H1 (cell line): Measurements from ENCODE around the gene UNC5B. TPM values are rescaled to one million over a fixed set of nuclear protein-coding genes. Genes with fewer than 3 reads are reported as not detected.

ENCODE experiments used
- CTCF ChIA-PET: fragments of 300-600 bp; sonication (Branson Sonifier 250); formaldehyde crosslinking; loops from one replicate; lab custom pipeline; 2021; ENCODE audit not compliant: partially characterized antibody; lab: Charles Lee
- POLR2A ChIA-PET: fragments of 300-600 bp; sonication (Branson Sonifier 250); formaldehyde crosslinking; loops from one replicate; lab custom pipeline; 2021; ENCODE audit warnings: inconsistent platforms; ENCODE audit not compliant: partially characterized antibody; lab: Charles Lee
- DNase-seq, 2 experiments: peaks; one replicate each; pipeline versions ENCODE4 v3.0.0 to v3.0.0-alpha.2; 2010 to 2022; ENCODE audit warnings: low spot score in 2 of 2, low read depth in 1 of 2, mixed read lengths in 1 of 2
- FAIRE-seq: peaks from 2 replicates; lab custom pipeline; 2011; peaks lifted over from hg19 to GRCh38; lab: Jason Lieb, UNC
- H2AFZ ChIP-seq: 2 replicates; pipeline ENCODE4 v1.8.1; 2012; ENCODE audit warnings: low read length, inconsistent platforms
- H2AK5ac ChIP-seq: 2 replicates; pipeline ENCODE4 v1.6.1; 2013; ENCODE audit warnings: low read depth, low read length
- H2BK120ac ChIP-seq: replicated peaks from 2 replicates; pipeline ENCODE3; 2013; ENCODE audit warnings: low read depth, low read length, inconsistent platforms
- H2BK12ac ChIP-seq: 2 replicates; pipeline ENCODE4 v1.6.1; 2013; ENCODE audit warnings: low read depth, low read length
- H2BK15ac ChIP-seq: 2 replicates; pipeline ENCODE4 v1.6.1; 2013; ENCODE audit warnings: low read length
- H2BK20ac ChIP-seq: 2 replicates; pipeline ENCODE4 v1.6.1; 2013; ENCODE audit warnings: low read length
- H2BK5ac ChIP-seq: 2 replicates; pipeline ENCODE4 v1.6.1; 2013; ENCODE audit warnings: low read depth, low read length
- H3K14ac ChIP-seq: 2 replicates; pipeline ENCODE4 v1.6.1; 2013; ENCODE audit warnings: inconsistent platforms; ENCODE audit not compliant: insufficient read length
- H3K18ac ChIP-seq: 2 replicates; pipeline ENCODE4 v1.6.1; 2013; ENCODE audit warnings: low read length; ENCODE audit errors: extremely low read depth
- H3K23ac ChIP-seq: 2 replicates; pipeline ENCODE4 v1.6.1; 2013; ENCODE audit warnings: inconsistent platforms; ENCODE audit not compliant: insufficient read length
- H3K23me2 ChIP-seq: 2 replicates; pipeline ENCODE4 v1.6.1; 2013; ENCODE audit warnings: low read depth, low read length
- H3K27ac ChIP-seq: 2 replicates; pipeline ENCODE4 v1.6.1; 2011; ENCODE audit warnings: low read depth, low read length, inconsistent platforms
- H3K27me3 ChIP-seq, 4 experiments: replicated peaks in 1 of 4; 1 replicate in 1 of 4; 2 replicates in 3 of 4; pipeline versions ENCODE4 v1.6.1 to v1.8.1; 2011 to 2013; ENCODE audit warnings: low read length in 3 of 4, mild to moderate bottlenecking in 3 of 4, inconsistent platforms in 2 of 4, mixed read lengths in 2 of 4, moderate library complexity in 1 of 4; ENCODE audit not compliant: control insufficient read depth in 3 of 4, insufficient read depth in 3 of 4; ENCODE audit errors: extremely low read depth in 1 of 4
- H3K36me3 ChIP-seq, 4 experiments: 2 replicates each; pipeline versions ENCODE4 v1.6.1 to v1.8.1; 2011 to 2013; ENCODE audit warnings: mild to moderate bottlenecking in 4 of 4, low read length in 3 of 4, moderate library complexity in 2 of 4, control low read depth in 1 of 4, inconsistent platforms in 1 of 4; ENCODE audit not compliant: insufficient read depth in 4 of 4, control insufficient read depth in 2 of 4
- H3K4ac ChIP-seq: replicated peaks from 2 replicates; pipeline ENCODE3; 2013; ENCODE audit warnings: low read length, low read depth, mixed read lengths, inconsistent platforms; ENCODE audit not compliant: insufficient read length
- H3K4me1 ChIP-seq, 4 experiments: replicated peaks in 1 of 4; 1 replicate in 1 of 4; 2 replicates in 3 of 4; pipeline versions ENCODE4 v1.6.1 to v1.8.1; 2011 to 2013; ENCODE audit warnings: low read length in 3 of 4, inconsistent platforms in 2 of 4, mixed read lengths in 1 of 4; ENCODE audit not compliant: insufficient read depth in 4 of 4, control insufficient read depth in 3 of 4
- H3K4me2 ChIP-seq, 2 experiments: 2 replicates each; pipeline versions ENCODE4 v1.6.1 to v1.8.1; 2011 to 2013; ENCODE audit warnings: low read depth in 2 of 2, low read length in 2 of 2, control low read depth in 1 of 2, inconsistent platforms in 1 of 2, mild to moderate bottlenecking in 1 of 2; ENCODE audit not compliant: insufficient read depth in 1 of 2
- H3K4me3 ChIP-seq, 4 experiments: fragments of 200-600, 300-600 bp in 1 of 4; sonication (generic), shearing (Covaris generic), sonication (Bioruptor Twin) in 1 of 4; 2 replicates each; pipeline versions ENCODE4 v1.5.1 to v1.8.1; 2011 to 2016; ENCODE audit warnings: low read length in 4 of 4, low read depth in 3 of 4, control low read depth in 2 of 4, inconsistent platforms in 2 of 4, mild to moderate bottlenecking in 2 of 4, mixed read lengths in 1 of 4, moderate library complexity in 1 of 4; ENCODE audit not compliant: insufficient read depth in 2 of 4; ENCODE audit errors: extremely low read depth in 1 of 4
- H3K56ac ChIP-seq: replicated peaks from 2 replicates; pipeline ENCODE3; 2013; ENCODE audit warnings: low read depth, mild to moderate bottlenecking, mixed read lengths, low read length, inconsistent platforms; ENCODE audit not compliant: insufficient read length
- H3K79me1 ChIP-seq: 2 replicates; pipeline ENCODE4 v1.6.1; 2013; ENCODE audit warnings: low read depth, low read length, control low read depth
- H3K79me2 ChIP-seq, 2 experiments: 2 replicates each; pipeline versions ENCODE4 v1.6.1 to v1.8.1; 2012 to 2013; ENCODE audit warnings: low read length in 2 of 2, mild to moderate bottlenecking in 2 of 2, inconsistent platforms in 1 of 2; ENCODE audit not compliant: insufficient read depth in 2 of 2, control insufficient read depth in 1 of 2
- H3K9ac ChIP-seq, 4 experiments: replicated peaks in 1 of 4; 1 replicate in 1 of 4; 2 replicates in 3 of 4; pipeline versions ENCODE4 v1.6.1 to v1.8.1; 2011 to 2013; ENCODE audit warnings: low read depth in 3 of 4, low read length in 3 of 4, control low read depth in 2 of 4, mild to moderate bottlenecking in 2 of 4, moderate library complexity in 2 of 4, inconsistent platforms in 1 of 4; ENCODE audit errors: extremely low read depth in 1 of 4
- H3K9me3 ChIP-seq, 2 experiments: 2 replicates each; pipeline versions ENCODE4 v1.6.1 to v1.8.1; 2012 to 2013; ENCODE audit warnings: mild to moderate bottlenecking in 2 of 2, moderate library complexity in 2 of 2, control low read depth in 1 of 2, inconsistent platforms in 1 of 2, low read depth in 1 of 2, low read length in 1 of 2, mixed read lengths in 1 of 2; ENCODE audit not compliant: insufficient read depth in 2 of 2
- H4K20me1 ChIP-seq, 2 experiments: replicated peaks in 1 of 2; 2 replicates each; pipeline versions ENCODE3 to v1.8.1; 2011 to 2013; ENCODE audit warnings: inconsistent platforms in 2 of 2, low read length in 2 of 2, mild to moderate bottlenecking in 1 of 2; ENCODE audit not compliant: insufficient read depth in 2 of 2, control insufficient read depth in 1 of 2
- H4K5ac ChIP-seq: 2 replicates; pipeline ENCODE4 v1.6.1; 2013; ENCODE audit warnings: low read length, low read depth, mixed read lengths, inconsistent platforms; ENCODE audit not compliant: insufficient read length
- H4K8ac ChIP-seq: 2 replicates; pipeline ENCODE4 v1.8.0; 2013; ENCODE audit warnings: mild to moderate bottlenecking, moderate library complexity, low read length, inconsistent platforms; ENCODE audit not compliant: insufficient read depth; ENCODE audit errors: extremely low read depth
- H4K91ac ChIP-seq: replicated peaks from 2 replicates; pipeline ENCODE3; 2013; ENCODE audit warnings: low read length, mixed read lengths, inconsistent platforms; ENCODE audit not compliant: insufficient read length
- GABPA ChIP-seq: IDR thresholded peaks from 2 replicates; pipeline ENCODE4 v1.6.1; 2011; ENCODE audit warnings: mild to moderate bottlenecking, low read length, moderate library complexity, borderline replicate concordance; ENCODE audit not compliant: insufficient read depth
- POLR2AphosphoS5 ChIP-seq: IDR thresholded peaks from 2 replicates; pipeline ENCODE4 v1.6.1; 2011; ENCODE audit warnings: low read depth, low read length
- POU5F1 ChIP-seq: IDR thresholded peaks from 2 replicates; pipeline ENCODE4 v1.6.1; 2011; ENCODE audit warnings: low read depth, mild to moderate bottlenecking, low read length, moderate library complexity
- SAP30 ChIP-seq: fragments of 300-600 bp; sonication (generic); IDR thresholded peaks from 2 replicates; pipeline ENCODE4 v1.7.1; 2012; ENCODE audit warnings: low read length, moderate library complexity, mild to moderate bottlenecking, inconsistent platforms; ENCODE audit not compliant: insufficient read depth, insufficient replicate concordance
- SP1 ChIP-seq: IDR thresholded peaks from 2 replicates; pipeline ENCODE4 v1.6.1; 2011; ENCODE audit warnings: low read depth, low read length
- WGBS, 2 experiments: shearing (Covaris generic) in 1 of 2; methylation state at CpG; one replicate each; pipeline versions ENCODE4 v1.1.6 to v1.1.7; 2013 to 2015; ENCODE audit warnings: low lambda C conversion rate in 2 of 2, mixed read lengths in 2 of 2, inconsistent platforms in 1 of 2, low coverage in 1 of 2, missing lambda C conversion rate in 1 of 2; ENCODE audit not compliant: insufficient replicate concordance in 2 of 2, insufficient coverage in 1 of 2, insufficient read length in 1 of 2; ENCODE audit errors: extremely low coverage in 1 of 2, missing lambda C conversion rate in 1 of 2; 5-methylcytosine and 5-hydroxymethylcytosine counted together
- polyA plus RNA-seq, 7 experiments: library from polyadenylated mRNA; depleted of rRNA in 3 of 7; stranded (reverse) in 5 of 7; unstranded in 2 of 7; fragments of >200 nt in 5 of 7; fragments of 200-250 nt in 2 of 7; gene quantifications; 1 replicate in 5 of 7; 2 replicates in 1 of 7; 4 replicates in 1 of 7; pipeline versions ENCODE4 v1.2.1 to v1.2.3, GENCODE V29; 2011 to 2013; ENCODE audit warnings: missing spikeins in 2 of 7, mixed read lengths in 2 of 7
- total RNA-seq: library from RNA; stranded (reverse); fragmentation: NEBNext Ultra II Directional; extraction: Animal tissue kit (Norgen Biotek cat#: 25700); gene quantifications from 2 replicates; pipeline ENCODE4 v1.2.1, GENCODE V29; 2021
- TF ChIP-seq, protein P1 (sequence below): IDR thresholded peaks from 2 replicates; pipeline ENCODE4 v1.6.1; 2011; ENCODE audit warnings: low read length, improper control_type of control experiment
- TF ChIP-seq, protein P2 (sequence below), 3 experiments: IDR thresholded peaks; 1 replicate in 2 of 3; 2 replicates in 1 of 3; pipeline versions ENCODE4 v1.5.1 to v1.6.1; 2011; ENCODE audit warnings: low read length in 3 of 3, mild to moderate bottlenecking in 3 of 3, inconsistent platforms in 2 of 3, low read depth in 1 of 3, moderate library complexity in 1 of 3; ENCODE audit not compliant: insufficient read depth in 1 of 3; ENCODE audit errors: control extremely low read depth in 1 of 3

Gene UNC5B
- total and polyA plus RNA-seq, 2 of the 8 experiments (the other 6 are each of a cell fraction or from before 2014, with no cell fraction given): 27.9 to 31.8 TPM

DNA sequence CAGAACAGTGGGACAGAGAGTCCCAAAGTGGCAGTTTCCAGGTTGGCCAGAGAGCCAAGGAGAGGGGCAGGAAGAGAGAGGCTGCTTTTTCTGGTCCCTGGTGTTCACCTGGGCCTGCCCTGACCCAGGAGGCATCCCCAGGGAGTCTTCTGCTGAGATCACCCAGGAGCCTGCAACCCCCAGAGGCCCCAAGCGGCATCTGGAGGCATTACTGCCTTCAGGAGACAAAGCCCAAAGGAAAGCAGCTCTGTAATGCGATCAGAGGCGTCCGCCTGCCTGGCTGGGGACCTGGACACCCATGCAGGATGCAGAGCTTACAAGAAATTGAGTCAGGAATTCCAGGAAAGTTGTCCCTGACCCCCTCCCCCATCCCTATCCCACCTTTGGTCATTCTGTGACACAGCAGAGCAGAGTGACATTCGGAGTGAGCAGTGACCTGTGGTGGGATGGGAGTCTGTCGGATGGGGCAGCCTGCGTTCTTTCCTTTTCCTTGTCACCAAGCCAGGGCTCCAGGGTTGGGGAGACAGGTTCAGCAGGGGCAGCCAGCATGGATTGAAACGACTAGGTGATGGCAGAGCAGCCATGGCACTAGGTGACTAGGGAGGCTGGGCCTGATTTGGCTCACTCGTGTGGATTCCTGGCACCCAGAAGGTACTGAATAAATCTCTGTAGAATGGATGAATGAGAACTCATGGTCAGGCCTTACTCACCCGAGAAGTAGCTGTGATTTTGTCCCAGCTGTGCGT is 10.4 kb downstream of the UNC5B start:
- H3K27ac ChIP-seq: no peak overlapping the region; the same call in 1 of the 2 replicates
- no peak for TF ChIP-seq POLR2AphosphoS5
- TF ChIP-seq, protein P1, sequence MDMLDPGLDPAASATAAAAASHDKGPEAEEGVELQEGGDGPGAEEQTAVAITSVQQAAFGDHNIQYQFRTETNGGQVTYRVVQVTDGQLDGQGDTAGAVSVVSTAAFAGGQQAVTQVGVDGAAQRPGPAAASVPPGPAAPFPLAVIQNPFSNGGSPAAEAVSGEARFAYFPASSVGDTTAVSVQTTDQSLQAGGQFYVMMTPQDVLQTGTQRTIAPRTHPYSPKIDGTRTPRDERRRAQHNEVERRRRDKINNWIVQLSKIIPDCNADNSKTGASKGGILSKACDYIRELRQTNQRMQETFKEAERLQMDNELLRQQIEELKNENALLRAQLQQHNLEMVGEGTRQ: no peak
- no peak for TF ChIP-seq GABPA
- TF ChIP-seq SAP30: no peak
- no peak for TF ChIP-seq SP1
- TF ChIP-seq, protein P2, sequence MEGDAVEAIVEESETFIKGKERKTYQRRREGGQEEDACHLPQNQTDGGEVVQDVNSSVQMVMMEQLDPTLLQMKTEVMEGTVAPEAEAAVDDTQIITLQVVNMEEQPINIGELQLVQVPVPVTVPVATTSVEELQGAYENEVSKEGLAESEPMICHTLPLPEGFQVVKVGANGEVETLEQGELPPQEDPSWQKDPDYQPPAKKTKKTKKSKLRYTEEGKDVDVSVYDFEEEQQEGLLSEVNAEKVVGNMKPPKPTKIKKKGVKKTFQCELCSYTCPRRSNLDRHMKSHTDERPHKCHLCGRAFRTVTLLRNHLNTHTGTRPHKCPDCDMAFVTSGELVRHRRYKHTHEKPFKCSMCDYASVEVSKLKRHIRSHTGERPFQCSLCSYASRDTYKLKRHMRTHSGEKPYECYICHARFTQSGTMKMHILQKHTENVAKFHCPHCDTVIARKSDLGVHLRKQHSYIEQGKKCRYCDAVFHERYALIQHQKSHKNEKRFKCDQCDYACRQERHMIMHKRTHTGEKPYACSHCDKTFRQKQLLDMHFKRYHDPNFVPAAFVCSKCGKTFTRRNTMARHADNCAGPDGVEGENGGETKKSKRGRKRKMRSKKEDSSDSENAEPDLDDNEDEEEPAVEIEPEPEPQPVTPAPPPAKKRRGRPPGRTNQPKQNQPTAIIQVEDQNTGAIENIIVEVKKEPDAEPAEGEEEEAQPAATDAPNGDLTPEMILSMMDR (IDR thresholded peaks at IDR 0.05; ENCODE audit: control extremely low read depth in 1 of 3, insufficient read depth in 1 of 3, low read depth in 1 of 3, low read length in 3 of 3): peak; percentile 37 to 47 (median 38)
- TF ChIP-seq POU5F1: no peak

More for the DNA sequence above, 10.4 kb downstream of the UNC5B start:
- Histone ChIP-seq H3K56ac (no peak overlapping the region), H3K23me2 (peaks cover 4% of the 10 kb centered on the region; the same call in 1 of the 2 replicates), H3K4me3 (no peak overlapping the region), H4K8ac (no peak overlapping the region), H3K4me1 (peaks cover 8 to 33% (median 14%) of the 10 kb centered on the region in 4 experiments), H2AK5ac (0 out of 2 replicates have a peak overlapping the region, but pooled peaks have one; percentile 56), H3K36me3 (no peaks in the 10 kb centered on the region), H2BK5ac (peak overlapping the region; percentile 27; the same call in 1 of the 2 replicates), H2AFZ (no peak overlapping the region), H3K27me3 (no peaks in the 10 kb centered on the region), H4K91ac (peak overlapping the region; percentile 45), H3K23ac (no peak overlapping the region), H2BK20ac (no peak overlapping the region), H4K5ac (no peak overlapping the region), H2BK15ac (peak overlapping the region; percentile 55), H3K79me1 (peaks cover 8% of the 10 kb centered on the region), H3K14ac (no peak overlapping the region), H3K4me2 (0 out of 4 replicates have a peak overlapping the region, but pooled peaks of 1 of the 2 experiments have one; percentile 18), H3K9me3 (no peaks in the 10 kb centered on the region), H3K18ac (no peak overlapping the region), H3K9ac (peak overlapping the region in 1 of 4 experiments; percentile 24; a peak in 1 of 7 replicates), H2BK120ac (no peak overlapping the region), H4K20me1 (no peaks in the 10 kb centered on the region), H2BK12ac (0 out of 2 replicates have a peak overlapping the region, but pooled peaks have one; percentile 35), H3K79me2 (peaks cover 0 to 67% of the 10 kb centered on the region in 2 experiments; a peak in 3 of 4 replicates), H3K4ac (no peak overlapping the region)
- CTCF ChIA-PET: interaction anchor here (0.5 to 12.3 kb wide), 15 partner anchors 8 to 759 kb away, joined by 3 to 138 read pairs (median 5); no protein-coding TSS in a partner anchor
- 71% methylated on average over 10 of the region's 11 CpGs; no CpG with 5 or more reads in 1 of the 2 experiments for WGBS, 2 experiments
- POLR2A ChIA-PET: interaction anchor here (1.4 to 3.3 kb wide), 4 partner anchors 10 to 54 kb away, joined by 3 to 17 read pairs (median 7); partner anchors contain the start of gene UNC5B
- DNase-seq: no peak
- no peak for FAIRE-seq
